Chondrocyte (in vitro differentiated cells): ENCODE data around the gene EXOSC1. TPM values are rescaled to one million over a fixed set of nuclear protein-coding genes. Genes with fewer than 3 reads are reported as not detected.

ENCODE experiments used
- DNase-seq: peaks from one replicate; pipeline ENCODE4 v3.0.0; 2021; ENCODE audit warnings: mixed read lengths, low spot score
- H3K27ac Mint-ChIP-seq: one replicate; pipeline ENCODE4 v1.8.0; 2021; ENCODE audit warnings: mild to moderate bottlenecking, moderate library complexity, mixed read lengths; ENCODE audit not compliant: unreplicated experiment
- H3K27me3 Mint-ChIP-seq: 2 replicates; pipeline ENCODE4 v1.8.0; 2021; ENCODE audit warnings: low read depth, mixed read lengths
- H3K36me3 Mint-ChIP-seq: 2 replicates; pipeline ENCODE4 v1.8.0; 2021; ENCODE audit warnings: low read depth, mixed read lengths
- H3K4me1 Mint-ChIP-seq: 2 replicates; pipeline ENCODE4 v1.8.0; 2021; ENCODE audit warnings: low read depth, mild to moderate bottlenecking, mixed read lengths
- H3K4me3 Mint-ChIP-seq: one replicate; pipeline ENCODE4 v1.8.0; 2021; ENCODE audit warnings: mild to moderate bottlenecking, moderate library complexity, mixed read lengths; ENCODE audit not compliant: unreplicated experiment
- H3K9me3 Mint-ChIP-seq: 2 replicates; pipeline ENCODE4 v1.8.0; 2021; ENCODE audit warnings: low read depth, mixed read lengths
- total RNA-seq: library from RNA; stranded (reverse); gene quantifications from 3 replicates; pipeline ENCODE4 v1.2.1, GENCODE V29; 2021
- TF ChIP-seq, protein P1 (sequence below): fragments of 200-600 bp; sonication (generic); IDR thresholded peaks from 2 replicates; pipeline ENCODE4 v1.5.0; 2021; ENCODE audit warnings: antibody characterized with exemption, mild to moderate bottlenecking, moderate library complexity

EXOSC1 gene
- total RNA-seq, 1 donor from 2014 or later: 28.7 TPM

DNA sequence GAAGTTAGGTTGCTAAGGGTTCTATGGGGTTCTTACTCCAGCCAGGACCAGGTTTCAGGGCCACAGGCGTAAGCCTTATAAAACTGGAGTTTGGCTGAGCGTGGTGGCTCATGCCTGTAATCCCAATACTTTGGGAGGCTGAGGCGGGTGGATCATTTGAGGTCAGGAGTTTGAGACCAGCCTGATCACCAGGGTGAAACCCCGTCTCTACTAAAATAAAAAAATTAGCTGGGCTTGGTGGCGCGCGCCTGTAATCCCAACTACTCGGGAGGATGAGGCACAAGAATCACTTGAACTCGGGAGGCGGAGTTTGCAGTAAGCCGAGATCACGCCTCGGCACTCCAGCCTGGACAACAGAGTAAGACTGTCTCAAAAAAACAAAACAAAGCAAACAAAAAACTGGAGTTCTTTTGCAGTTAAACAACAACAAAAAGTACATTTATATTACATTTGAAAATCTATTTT, 44.3 kb downstream of the EXOSC1 start:
- Mint-ChIP-seq H3K27me3 (no peaks in the 10 kb centered on the region), H3K4me1 (peaks cover 13% of the 10 kb centered on the region), H3K27ac (peak overlapping the region; percentile 98), H3K36me3 (no peaks in the 10 kb centered on the region), H3K4me3 (peak overlapping the region; percentile 91), H3K9me3 (no peaks in the 10 kb centered on the region)
- DNase-seq: no peak
- TF ChIP-seq, protein P1, sequence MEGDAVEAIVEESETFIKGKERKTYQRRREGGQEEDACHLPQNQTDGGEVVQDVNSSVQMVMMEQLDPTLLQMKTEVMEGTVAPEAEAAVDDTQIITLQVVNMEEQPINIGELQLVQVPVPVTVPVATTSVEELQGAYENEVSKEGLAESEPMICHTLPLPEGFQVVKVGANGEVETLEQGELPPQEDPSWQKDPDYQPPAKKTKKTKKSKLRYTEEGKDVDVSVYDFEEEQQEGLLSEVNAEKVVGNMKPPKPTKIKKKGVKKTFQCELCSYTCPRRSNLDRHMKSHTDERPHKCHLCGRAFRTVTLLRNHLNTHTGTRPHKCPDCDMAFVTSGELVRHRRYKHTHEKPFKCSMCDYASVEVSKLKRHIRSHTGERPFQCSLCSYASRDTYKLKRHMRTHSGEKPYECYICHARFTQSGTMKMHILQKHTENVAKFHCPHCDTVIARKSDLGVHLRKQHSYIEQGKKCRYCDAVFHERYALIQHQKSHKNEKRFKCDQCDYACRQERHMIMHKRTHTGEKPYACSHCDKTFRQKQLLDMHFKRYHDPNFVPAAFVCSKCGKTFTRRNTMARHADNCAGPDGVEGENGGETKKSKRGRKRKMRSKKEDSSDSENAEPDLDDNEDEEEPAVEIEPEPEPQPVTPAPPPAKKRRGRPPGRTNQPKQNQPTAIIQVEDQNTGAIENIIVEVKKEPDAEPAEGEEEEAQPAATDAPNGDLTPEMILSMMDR: no peak

DNA sequence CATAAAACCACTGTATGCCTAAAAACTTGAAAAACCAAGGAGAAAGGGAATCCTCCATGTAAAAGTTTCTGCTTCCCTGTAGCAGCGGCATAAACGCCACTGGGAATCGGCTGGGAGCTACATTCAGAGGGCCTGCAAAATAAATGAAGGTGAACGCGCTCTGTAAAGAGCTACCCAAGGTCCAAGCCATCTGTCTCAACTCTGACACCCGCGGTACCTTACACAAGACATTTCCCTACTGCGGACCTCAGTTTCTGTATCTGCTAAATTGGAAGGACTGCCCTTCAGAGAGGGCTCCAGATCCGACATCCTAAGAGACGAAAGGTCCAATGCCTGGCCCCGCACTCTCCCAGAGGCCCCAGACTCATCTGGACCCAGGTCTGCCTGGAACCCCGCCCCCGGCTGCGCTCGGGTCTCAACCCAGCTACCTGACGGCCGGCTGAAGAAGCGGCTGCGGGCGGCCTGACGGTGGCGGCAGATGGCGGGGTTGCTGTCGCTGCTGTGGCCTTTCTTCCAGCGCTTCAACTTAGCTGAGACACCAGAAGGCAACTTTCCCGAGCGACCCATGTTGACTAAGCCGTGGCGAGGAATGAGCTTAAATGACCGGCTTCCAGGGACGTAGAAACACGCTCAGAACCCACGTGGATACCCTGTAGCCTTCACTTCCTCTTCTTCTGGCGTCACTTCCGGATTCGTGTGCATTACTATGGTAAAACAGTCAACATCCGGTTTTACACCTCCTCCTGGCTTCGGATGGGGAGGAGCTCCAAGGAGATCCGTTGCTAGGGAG, 44.9 kb downstream of the EXOSC1 start, which contains the start of gene RRP12:
Gene RRP12 (minus strand): TSS at position 676 of the 790 bp plus-strand sequence. CDS start 109 bp downstream, at position 567.
- peaks cover 13% of the 10 kb centered on the region for H3K4me1 Mint-ChIP-seq
- no peaks in the 10 kb centered on the region for H3K27me3 Mint-ChIP-seq
- DNase-seq: no peak
- peak within 1 kb of the TSS; percentile 91 for H3K4me3 Mint-ChIP-seq
- TF ChIP-seq, protein P1: peak; percentile 56
- peak within 1 kb of the TSS; percentile 98 for H3K27ac Mint-ChIP-seq
- peaks cover 4% of the 10 kb centered on the region for H3K36me3 Mint-ChIP-seq
- H3K9me3 Mint-ChIP-seq: no peaks in the 10 kb centered on the region

DNA sequence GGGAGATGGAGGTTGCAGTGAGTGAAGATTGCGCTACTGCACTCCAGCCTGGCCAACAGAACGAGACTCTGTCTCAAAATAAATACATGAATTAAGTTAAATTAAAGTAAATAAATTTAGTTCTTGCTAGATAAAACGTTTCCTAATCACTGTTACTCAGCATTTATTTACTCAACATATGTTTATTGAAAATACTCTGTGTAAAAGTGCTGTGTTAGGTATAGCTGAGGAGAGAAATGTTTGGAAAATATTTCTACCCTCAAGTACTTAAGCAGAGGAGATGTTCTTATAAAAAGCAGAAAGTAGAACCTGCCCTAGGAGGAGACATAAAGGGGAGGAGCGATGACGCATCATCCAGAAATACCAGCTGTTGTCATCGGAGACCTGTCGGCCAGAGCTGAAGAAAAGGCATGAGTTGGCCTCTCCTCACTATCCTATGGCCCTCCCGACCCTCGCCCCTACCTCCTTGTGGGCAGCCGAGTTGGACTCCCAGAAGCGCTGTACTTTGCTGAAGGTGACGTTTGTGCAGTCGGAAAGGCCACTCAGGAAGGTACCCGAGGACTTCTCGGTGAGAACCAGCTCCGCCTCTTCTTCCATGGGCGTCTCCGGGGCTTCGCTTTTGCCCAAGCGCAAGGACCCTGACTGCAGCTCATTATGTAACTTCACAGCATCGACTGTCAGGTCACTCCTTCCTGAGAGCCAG, 45.8 kb downstream of the EXOSC1 start:
- no peaks in the 10 kb centered on the region for H3K9me3 Mint-ChIP-seq
- peaks cover 6% of the 10 kb centered on the region for H3K36me3 Mint-ChIP-seq
- peak overlapping the region; percentile 91 for H3K4me3 Mint-ChIP-seq
- DNase-seq: no peak
- TF ChIP-seq, protein P1: no peak
- H3K27me3 Mint-ChIP-seq: no peaks in the 10 kb centered on the region
- H3K4me1 Mint-ChIP-seq: peaks cover 13% of the 10 kb centered on the region
- peak overlapping the region; percentile 98 for H3K27ac Mint-ChIP-seq

DNA sequence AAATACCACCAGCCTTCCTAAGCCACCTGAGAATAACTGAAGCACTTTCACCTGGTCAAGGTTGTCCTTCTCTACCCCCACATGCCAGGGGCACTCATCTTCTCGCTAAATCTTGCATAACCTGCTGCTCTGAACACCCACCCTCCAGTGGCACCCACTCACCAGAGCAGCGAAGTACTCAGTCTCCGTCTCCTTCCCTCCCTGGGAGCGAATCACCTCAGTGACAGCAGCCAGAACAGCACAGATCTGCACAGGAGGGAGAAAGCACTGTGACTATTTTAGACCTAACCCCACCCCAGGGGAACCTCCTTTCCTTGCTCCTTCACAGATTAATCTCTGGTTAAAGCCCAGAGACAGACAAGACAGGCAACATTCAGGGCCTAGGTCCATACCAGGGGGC, 49.8 kb downstream of the EXOSC1 start:
- no peak overlapping the region for H3K4me3 Mint-ChIP-seq

More for the DNA sequence above, 49.8 kb downstream of the EXOSC1 start:
- TF ChIP-seq, protein P1: no peak
- peaks cover 9% of the 10 kb centered on the region for H3K4me1 Mint-ChIP-seq
- H3K36me3 Mint-ChIP-seq: peaks cover 9% of the 10 kb centered on the region
- no peaks in the 10 kb centered on the region for H3K27me3 Mint-ChIP-seq
- no peaks in the 10 kb centered on the region for H3K9me3 Mint-ChIP-seq
- no peak for DNase-seq
- no peak overlapping the region for H3K27ac Mint-ChIP-seq
